PC-9 (cell line): ENCODE measurements around the gene KRT82.

Source experiments
- CTCF ChIP-seq: fragments of 200-600 bp; sonication (generic); conservative IDR thresholded peaks from 2 replicates; pipeline ENCODE4 v1.6.1; 2017; ENCODE audit warnings: mixed run types, antibody characterized with exemption, mild to moderate bottlenecking, moderate library complexity
- EZH2 ChIP-seq: fragments of 200-600 bp; sonication (generic); IDR thresholded peaks from 2 replicates; pipeline ENCODE4 v1.8.0; 2017; ENCODE audit warnings: antibody characterized with exemption, low read depth

GRCh38 chr12:52363111-52363679 lies 42.9 kb downstream of the KRT82 start:
- TF ChIP-seq CTCF (no peak), EZH2 (no peak)
